HG02884 (cell line): ENCODE results near the gene PMAIP1.
A peak's percentile ranks its signal among the peaks of the same experiment; 100 is the strongest.
"Not testable (repeated sequence)": the region's sequence is repeated elsewhere in the genome, so short reads cannot be mapped to it uniquely, and the experiment has no call there.

Experiments
- ATAC-seq: cut with Tn5 transposase; IDR thresholded peaks from one replicate; pipeline ENCODE4 v1.9.1; 2021; ENCODE audit warnings: mild to moderate bottlenecking, moderate library complexity; ENCODE audit not compliant: unreplicated experiment

PMAIP1 gene

DNA sequence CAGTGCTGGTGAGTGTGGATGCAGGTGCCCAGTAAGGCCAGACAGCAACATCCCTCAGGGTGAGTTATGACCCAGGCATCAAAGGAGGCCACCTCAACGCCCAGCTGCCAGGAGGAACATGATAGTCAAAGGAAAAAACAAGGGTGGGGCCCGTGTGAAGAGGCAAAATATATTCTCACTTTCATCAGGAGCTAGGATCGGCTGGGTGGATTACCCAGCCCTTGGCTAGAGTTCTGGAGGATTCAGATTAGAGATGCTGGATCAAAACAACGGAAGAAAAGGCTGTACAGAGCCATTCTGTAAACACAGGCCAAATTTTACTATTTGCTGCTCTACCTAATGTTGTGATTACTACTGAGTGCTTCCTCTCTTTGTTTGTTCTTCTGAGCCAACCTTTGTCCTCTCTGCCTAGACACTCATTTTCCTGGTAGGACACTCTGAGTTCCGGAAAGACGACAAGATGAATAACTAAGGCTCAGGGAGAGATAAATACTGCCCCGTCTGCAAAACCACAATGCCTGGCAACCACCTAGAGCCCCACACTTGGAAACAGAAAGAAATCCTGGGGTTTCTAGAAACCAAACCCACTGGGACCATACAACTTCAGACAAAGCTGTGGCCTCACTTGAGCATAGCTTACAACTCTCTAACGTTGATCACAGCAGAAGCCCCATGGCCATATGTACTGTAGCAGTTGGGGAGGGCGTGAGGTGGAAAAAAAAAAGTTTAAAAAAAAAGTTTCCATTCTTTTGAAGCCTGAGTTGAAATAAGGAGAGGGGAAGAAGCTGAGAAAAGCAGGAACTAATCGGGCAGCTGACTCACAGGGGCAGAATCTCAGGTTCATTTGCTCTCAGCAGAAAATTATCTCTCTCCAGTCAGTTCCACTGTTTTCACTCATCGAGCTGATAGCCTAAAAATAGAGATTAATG lies 17.8 kb upstream of the PMAIP1 start:
- ATAC-seq = peak; percentile 26

DNA sequence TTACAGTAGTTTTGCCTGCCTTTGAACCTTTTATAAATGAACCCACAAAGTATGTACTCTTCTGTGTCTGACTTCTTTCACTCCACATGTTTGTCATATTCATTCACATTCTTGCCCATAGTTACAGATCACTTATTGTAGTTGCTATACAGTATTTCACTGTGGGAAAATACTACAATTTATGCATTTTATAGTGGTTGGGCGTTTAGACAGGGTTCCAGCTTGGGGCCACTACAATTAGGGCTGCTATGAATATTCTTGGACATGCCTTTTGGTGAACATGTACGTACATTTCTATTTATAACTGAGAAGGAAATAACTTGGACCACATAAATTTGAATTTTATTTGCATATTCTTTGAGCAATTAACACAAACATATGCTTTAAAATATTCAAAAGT lies 15.4 kb upstream of the PMAIP1 start:
- no peak for ATAC-seq

DNA sequence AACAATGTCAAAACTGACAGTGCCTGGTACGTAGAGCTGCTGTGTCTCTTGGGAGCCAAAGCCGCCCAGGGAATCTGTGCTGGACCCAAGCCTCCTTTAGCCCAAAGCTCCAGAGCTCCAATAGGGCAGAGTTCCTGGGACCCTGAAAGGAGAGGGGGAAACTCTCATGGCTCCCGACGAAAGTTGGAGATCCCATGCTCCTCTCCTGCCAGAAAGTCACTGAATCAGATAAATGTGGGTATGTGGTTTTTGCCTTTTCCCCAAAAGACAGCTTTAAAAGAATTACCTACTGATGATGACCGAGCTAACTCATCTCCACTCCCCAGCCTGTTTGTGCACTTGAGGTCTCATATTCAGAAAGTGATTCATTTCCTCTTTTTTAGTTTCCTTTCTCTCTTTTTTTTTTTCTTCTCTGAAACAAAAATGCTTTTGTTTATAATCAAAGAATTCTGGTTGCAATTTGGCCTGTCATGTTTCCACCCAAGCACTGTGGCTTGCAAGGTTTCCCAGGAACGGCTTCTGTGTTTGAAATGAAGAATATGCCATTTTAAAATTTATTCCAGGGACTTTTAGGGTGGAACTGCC lies 14.1 kb upstream of the PMAIP1 start:
- peak; percentile 86 for ATAC-seq

DNA sequence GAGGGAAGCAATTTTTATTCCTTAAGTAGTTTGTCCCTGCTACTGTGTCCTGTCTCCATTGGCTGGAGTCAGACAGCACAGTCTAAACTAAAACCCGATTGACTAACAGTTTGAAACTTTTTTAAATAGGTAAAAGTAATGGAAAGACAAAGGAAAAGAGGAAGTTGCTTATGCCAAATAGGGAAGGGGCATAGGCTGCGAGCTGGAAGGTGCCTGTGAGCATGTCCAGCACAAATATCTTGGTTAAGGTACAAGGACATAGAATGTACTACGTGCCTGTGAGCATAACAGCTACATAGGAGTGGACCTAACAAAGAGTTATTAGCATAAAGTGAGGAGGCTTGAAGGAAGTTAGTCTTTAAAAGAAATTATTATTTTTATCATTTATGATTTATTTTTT lies 13.4 kb upstream of the PMAIP1 start:
- ATAC-seq = not testable (repeated sequence)

DNA sequence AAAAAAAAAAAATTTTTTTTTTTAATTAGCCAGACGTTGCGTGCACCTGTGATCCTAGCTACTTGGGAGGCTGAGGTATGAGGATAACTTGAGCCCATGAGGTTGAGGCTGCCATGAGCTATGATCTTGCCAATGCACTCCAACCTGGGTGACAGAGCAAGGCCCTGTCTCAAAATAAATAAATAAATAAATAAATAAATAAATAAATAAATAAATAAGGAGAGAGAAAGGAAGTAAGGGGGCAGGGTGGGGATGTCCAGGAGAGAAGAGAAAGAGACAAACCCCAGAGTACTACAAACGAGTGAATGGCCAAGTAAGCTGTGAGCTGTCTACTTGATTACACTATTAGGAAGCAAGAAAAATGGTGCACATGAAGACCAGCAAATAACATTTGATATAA lies 7.7 kb upstream of the PMAIP1 start:
- ATAC-seq = no peak

DNA sequence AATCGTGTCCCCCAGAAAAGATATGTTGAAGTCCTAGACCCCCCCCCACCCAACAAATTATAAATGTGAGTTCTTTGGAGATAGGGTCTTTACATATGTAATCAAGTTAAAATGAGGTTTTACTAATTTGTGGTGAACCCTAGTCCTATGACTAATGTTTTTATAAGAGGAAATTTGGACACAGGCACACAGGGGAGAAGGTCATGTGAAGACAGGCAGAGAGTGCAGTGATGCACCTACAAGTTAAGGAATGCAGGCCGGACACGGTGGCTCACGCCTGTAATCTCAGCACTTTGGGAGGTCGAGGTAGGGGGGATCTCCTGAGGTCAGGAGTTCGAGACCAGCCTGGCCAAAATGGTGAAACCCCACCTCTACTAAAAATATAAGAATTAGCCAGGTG lies 5.8 kb upstream of the PMAIP1 start:
- no peak for ATAC-seq

DNA sequence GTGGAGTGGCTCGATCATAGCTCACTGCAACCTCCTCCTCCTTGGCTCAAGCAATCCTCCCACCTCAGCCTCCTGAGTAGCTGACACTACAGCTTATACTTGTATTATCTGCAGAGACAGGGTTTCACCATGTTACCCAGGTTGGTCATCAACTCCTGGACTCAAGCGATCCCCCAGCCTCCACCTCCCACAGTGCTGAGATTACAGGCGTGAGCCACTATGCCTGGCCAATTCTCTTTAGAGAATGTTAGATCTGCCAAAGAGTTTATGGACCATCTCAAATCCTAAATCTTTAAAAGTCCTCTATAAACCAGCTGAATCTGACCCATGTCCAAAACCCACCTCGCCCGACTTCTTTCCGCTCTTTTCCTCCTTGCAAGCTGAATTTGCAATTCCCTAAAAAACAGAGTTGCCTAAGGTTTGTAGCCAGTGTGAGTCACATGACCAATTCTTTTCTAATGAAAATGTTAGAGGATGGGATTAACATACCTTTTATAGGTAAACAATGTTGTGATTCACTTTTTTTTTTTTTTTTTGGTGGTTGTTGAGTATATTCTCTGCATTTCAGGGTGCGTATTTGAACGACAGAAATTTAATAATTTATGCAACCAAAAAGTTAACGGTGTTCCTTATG lies 2.4 kb upstream of the PMAIP1 start:
- ATAC-seq = no peak

DNA sequence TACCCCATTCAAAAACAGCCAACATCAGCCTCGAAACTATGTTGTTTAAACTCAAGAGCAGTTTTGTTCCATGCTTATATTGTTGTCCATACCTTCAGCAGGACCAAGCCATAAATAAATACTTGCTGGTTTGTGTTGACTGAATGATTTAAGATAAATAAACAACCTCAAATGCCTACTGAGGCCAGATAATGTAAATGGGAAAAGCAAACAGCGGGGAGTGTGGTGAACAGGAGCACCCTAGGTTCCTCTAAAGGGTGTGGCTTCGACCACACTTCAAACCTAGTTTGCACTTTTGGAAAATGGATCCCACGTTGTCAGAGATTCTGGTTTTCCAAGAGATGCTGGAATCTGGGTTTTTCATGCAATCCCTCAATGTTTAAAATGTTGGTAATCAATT lies 1.7 kb upstream of the PMAIP1 start:
- no peak for ATAC-seq

DNA sequence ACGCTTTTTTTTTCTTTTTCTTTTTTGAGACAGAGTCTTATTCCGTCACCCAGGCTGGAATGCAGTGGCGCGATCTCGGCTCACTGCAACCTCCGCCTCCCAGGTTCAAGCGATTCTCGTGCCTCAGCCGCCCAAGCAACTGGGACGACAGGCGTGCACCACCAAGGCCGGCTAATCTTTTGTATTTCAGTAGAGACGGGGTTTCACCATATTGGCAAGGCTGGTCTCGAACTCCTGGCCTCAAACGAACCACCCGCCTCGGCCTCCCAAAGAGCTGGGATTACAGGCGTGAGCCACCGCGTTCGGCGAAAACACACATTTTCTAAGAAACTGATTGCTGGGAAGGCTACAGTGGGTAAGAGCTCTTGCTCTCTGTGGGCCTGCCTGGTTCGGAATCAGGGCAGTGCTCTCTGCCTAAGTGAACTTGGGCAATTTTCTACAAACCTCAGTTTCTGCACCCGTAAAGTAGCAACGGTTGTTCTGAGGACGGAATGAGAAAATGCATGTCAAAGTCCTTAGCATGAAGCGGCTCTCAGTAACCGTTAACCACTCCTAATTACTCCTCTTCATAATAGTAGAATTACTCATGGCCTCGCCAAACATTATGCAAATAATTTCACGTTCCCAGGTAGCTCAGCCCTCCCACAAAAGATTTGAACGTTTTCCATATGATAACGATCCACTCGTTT lies 1.0 kb upstream of the PMAIP1 start:
- peak; percentile 16 for ATAC-seq

DNA sequence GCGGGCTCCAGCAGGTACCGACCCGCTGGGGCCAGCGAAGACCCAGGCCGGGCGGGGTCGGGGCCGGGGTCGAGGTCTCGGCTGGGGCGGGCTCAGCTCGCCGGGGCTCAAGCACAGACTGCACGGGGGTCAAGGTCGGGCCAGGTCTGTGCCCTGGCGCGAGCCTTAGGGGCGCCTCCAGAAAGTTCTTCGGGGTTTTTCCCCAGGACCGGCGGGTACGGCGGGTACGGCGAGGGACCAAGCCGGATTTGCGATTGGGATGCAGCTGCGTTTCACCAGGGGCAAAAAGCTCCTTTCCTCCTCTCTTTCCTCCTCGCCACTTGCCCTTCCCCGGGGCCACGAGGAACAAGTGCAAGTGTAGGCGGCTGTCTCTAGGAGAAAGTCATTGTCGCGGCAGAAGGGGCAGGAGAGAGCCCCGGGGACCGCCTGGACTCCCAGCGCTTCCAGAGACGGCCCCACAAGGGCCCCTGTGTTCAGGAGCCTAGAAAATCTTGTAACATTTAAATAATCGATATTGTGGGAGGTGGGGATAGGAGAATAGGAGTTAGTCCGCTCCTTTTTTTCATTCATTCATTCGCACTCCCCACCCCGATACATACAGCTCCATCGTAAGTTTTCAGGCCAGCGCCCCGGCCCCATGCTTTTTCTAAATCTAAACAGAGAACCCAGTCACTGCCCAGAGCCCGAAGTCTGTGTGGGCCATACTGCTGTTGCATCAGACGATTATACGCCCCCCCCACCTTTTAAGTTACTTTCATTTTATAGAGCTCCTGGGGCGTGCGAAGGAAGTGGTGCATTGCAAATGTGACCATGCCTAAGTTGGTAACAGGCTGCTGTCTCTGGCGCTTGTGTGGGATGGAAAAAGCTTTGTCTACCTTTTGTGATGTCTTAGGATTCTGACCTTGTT lies 679 bp downstream of the PMAIP1 start:
- peak; percentile 35 for ATAC-seq

DNA sequence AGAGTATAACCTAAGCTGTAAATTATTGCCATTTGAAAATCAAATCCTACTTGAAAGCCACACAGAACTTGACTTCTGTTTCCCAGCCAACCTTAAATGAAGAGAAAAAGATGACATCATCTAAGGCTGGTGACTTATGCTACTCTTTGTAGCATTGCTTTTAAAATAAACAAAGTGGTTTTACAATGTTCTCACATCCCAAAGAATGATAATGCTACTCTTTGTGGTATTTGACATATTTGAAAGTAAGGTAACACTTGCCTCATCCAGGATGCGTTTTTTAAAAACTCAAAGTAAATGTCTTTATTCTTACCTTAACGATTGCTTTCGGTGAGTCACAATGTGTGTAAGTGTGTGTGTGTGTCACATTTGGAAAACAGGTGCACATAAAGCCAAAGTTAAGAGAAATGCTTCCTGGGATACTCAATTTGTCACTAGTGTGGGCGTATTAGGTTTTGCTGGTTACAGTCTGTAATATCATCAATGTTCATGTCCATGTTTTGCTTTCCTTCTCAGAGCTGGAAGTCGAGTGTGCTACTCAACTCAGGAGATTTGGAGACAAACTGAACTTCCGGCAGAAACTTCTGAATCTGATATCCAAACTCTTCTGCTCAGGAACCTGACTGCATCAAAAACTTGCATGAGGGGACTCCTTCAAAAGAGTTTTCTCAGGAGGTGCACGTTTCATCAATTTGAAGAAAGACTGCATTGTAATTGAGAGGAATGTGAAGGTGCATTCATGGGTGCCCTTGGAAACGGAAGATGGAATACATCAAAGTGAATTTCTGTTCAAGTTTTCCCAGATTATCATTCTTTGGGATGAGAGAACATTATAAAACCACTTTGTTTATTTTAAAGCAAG lies 2.6 kb downstream of the PMAIP1 start:
- no peak for ATAC-seq

DNA sequence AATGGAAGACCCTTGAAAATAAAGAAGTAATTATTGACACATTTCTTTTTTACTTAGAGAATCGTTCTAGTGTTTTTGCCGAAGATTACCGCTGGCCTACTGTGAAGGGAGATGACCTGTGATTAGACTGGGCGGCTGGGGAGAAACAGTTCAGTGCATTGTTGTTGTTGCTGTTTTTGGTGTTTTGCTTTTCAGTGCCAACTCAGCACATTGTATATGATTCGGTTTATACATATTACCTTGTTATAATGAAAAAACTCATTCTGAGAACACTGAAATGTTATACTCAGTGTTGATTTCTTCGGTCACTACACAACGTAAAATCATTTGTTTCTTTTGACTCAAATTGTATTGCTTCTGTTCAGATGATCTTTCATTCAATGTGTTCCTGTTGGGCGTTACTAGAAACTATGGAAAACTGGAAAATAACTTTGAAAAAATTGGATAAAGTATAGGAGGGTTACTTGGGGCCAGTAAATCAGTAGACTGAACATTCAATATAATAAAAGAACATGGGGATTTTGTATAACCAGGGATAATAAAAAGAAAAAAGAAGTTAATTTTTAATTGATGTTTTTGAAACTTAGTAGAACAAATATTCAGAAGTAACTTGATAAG lies 3.3 kb downstream of the PMAIP1 start:
- ATAC-seq = no peak

DNA sequence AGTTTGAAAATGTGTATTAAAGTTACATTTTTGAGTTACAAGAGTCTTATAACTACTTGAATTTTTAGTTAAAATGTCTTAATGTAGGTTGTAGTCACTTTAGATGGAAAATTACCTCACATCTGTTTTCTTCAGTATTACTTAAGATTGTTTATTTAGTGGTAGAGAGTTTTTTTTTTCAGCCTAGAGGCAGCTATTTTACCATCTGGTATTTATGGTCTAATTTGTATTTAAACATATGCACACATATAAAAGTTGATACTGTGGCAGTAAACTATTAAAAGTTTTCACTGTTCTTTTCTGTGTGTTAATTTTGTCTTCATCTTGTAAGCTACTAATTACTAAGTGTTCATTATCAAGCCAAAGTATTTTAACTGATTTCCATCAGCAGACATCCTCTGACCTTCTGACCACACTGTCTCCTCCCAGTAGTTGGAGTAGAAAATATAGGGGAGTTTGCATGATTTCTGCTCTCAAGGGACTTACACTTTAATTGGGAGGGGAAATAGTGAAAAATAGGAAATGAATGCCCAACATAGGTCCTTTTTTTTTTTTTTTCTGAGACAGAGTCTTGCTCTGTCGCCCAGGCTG lies 4.3 kb downstream of the PMAIP1 start:
- ATAC-seq = no peak

DNA sequence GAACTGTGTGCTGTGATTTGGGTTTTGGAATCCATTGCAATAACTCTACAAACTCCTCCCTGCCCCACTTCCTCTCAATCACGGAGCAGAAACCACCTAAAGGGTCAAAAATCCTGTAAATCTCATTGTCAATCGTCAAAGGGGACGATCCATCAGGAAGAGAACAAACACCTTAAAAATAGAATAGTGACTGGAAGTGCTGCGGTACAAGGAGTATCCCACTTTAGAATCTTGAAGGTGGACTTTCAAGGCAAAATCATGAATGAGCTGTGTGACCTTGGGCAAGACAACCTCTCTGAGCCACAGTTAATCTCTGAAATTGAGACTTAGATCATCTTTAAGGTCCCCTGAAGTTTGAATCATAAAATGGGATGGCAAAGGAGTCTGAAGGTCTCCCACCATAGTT lies 5.9 kb downstream of the PMAIP1 start:
- ATAC-seq = no peak

DNA sequence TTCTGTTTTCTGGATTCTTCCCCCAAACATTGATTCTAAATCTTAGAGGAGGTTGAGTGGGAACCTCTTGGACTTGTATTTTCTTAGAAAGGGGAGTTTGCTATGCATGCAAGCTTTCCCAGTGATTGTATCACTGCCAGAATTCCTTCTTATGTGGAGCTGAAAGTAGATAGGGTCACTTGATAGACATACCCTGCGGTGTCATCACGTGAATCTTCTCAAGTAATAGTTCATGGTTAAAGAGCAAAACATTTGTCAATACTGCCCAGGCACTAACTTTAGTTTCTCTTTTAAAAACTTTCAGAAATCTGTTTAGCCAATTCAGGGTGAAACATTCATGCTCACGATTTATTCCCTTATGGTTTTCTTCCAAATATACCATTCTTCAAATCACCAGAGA lies 6.4 kb downstream of the PMAIP1 start:
- ATAC-seq = no peak

DNA sequence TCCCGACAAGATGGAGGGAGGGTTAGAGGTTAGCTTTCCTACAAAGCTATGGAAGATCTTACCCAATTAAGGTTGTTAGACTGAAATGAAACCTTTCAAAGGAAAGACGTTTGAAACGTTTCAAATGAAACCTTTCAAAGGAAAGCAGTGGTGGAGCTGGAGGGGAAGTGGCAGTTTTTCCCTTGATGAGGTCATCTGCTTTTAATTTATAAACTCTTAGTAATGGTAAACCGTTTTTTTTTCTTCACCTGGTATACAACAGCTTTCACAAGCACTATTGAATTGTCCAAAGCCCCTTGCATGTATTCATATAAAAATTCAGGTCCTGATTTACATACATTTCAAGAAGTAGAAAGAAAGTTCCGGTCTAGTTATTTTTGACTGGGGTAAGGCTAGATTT lies 7.4 kb downstream of the PMAIP1 start:
- peak; percentile 13 for ATAC-seq

DNA sequence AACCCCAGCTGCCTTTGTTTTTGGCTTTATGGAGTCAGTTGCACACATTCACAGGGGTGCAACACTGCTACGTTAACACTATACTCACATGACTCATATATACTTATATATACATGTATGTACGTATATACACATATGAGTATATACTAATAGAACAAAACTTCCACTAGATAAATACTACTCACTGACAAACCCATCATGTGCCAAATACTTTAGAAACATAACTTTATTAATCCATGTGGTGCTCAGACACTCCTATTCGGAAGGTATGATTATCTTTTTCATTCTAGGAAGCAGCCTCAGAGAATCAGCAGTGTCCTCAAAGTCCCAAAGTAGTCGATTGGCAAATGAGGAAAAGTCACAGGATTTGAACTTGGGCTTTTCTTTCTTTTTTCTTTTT lies 7.9 kb downstream of the PMAIP1 start:
- peak; percentile 20 for ATAC-seq

DNA sequence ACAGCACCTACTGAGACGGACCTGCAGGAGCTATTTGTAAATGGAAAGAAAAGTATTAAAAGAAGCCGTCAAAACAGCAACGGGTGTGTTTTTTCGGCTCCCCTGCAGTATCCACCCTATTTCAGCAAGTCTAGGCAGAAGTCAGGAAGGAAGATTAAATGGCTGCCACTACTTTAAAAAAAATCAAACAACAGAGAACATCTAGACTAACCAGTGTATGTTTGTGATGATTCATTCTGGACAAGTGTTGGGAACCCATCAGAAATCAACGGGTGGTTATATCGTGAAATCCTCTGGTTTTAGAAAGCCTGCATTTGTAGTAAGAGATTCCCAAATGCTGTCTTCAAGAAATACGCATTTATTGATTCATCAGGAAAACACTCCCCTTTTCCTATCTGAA lies 9.0 kb downstream of the PMAIP1 start:
- ATAC-seq = no peak
